ENCODE data around the gene PBRM1.

The PBRM1 gene

GRCh38 chr3:52574056-52574965 is 111.4 kb downstream of the PBRM1 start:
- no peak for DNase-seq

- no peak for DNase-seq
Measured at GRCh38 chr3:52572221-52572620, 113.5 kb downstream of the PBRM1 start.

GRCh38 chr3:52570076-52570475 is 115.6 kb downstream of the PBRM1 start:
- DNase-seq, result no peak

GRCh38 chr3:52568069-52568468 is 117.6 kb downstream of the PBRM1 start:
- no peak for DNase-seq

- no peak for DNase-seq
Measured at GRCh38 chr3:52563984-52564383, 121.7 kb downstream of the PBRM1 start.

- no peak for DNase-seq
Measured at GRCh38 chr3:52561028-52561747, 124.5 kb downstream of the PBRM1 start.

GRCh38 chr3:52558436-52558835 is 127.3 kb downstream of the PBRM1 start:
- no peak for DNase-seq

GRCh38 chr3:52557011-52557960 is 128.4 kb downstream of the PBRM1 start:
- no peak for DNase-seq

- no peak for DNase-seq
Measured at GRCh38 chr3:52555056-52555455, 130.7 kb downstream of the PBRM1 start.

- DNase-seq, result no peak
Measured at GRCh38 chr3:52554026-52554755, 131.5 kb downstream of the PBRM1 start.

- DNase-seq, result peak in 2 of 4 experiments; percentile 24 to 36
Measured at GRCh38 chr3:52552089-52552488, 133.6 kb downstream of the PBRM1 start.

GRCh38 chr3:52551118-52551517 is 134.6 kb downstream of the PBRM1 start:
- DNase-seq, result no peak

GRCh38 chr3:52547143-52547542 is 138.6 kb downstream of the PBRM1 start:
- no peak for DNase-seq

GRCh38 chr3:52546111-52546901 is 139.4 kb downstream of the PBRM1 start:
- DNase-seq, result no peak

- no peak for DNase-seq
Measured at GRCh38 chr3:52544937-52545336, 140.8 kb downstream of the PBRM1 start.

GRCh38 chr3:52541050-52541449 is 144.7 kb downstream of the PBRM1 start:
- no peak for DNase-seq

- DNase-seq, result no peak
Measured at GRCh38 chr3:52539010-52539653, 146.6 kb downstream of the PBRM1 start.

- DNase-seq, result no peak
Measured at GRCh38 chr3:52537726-52538421, 147.8 kb downstream of the PBRM1 start.

GRCh38 chr3:52537165-52537620 is 148.5 kb downstream of the PBRM1 start:
- no peak for DNase-seq
